8988T (cell line): ENCODE data around the gene DCDC2B.
A peak's percentile ranks its signal among the peaks of the same experiment; 100 is the strongest.

ENCODE experiments used
- DNase-seq: peaks from one replicate; pipeline ENCODE4 v3.0.0; 2011

The DCDC2B gene

DNA sequence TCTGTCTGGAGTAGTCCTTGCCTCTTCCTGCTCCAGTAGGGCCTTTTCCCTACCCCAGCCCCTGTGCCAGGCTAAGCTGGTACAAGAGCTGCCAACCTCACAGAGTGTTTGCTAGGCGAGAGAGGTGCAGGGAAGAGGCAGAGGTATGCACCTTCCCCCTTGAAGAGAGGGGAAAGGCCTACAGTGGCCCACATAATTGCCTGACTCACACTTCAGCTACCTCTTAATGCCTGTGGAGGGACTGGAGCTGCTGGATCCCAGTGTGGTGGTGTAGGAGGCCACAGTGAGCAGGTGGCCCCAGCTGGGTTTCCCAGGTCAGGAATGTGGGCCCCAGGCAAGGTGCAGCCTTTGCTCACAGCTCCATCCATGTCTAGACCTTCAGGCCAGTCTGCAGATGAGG lies 11.8 kb upstream of the DCDC2B start:
- no peak for DNase-seq

DNA sequence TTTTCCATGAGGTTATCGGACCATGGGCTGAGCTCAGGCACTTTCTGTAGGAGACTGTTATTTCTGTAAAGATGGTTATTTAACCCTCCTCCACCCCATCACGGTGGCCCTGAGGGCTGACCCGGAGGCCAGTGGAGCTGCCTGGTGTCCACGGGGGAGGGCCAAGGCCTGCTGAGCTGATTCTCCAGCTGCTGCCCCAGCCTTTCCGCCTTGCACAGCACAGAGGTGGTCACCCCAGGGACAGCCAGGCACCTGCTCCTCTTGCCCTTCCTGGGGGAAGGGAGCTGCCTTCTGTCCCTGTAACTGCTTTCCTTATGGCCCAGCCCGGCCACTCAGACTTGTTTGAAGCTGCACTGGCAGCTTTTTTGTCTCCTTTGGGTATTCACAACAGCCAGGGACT lies 11.1 kb upstream of the DCDC2B start:
- no peak for DNase-seq

DNA sequence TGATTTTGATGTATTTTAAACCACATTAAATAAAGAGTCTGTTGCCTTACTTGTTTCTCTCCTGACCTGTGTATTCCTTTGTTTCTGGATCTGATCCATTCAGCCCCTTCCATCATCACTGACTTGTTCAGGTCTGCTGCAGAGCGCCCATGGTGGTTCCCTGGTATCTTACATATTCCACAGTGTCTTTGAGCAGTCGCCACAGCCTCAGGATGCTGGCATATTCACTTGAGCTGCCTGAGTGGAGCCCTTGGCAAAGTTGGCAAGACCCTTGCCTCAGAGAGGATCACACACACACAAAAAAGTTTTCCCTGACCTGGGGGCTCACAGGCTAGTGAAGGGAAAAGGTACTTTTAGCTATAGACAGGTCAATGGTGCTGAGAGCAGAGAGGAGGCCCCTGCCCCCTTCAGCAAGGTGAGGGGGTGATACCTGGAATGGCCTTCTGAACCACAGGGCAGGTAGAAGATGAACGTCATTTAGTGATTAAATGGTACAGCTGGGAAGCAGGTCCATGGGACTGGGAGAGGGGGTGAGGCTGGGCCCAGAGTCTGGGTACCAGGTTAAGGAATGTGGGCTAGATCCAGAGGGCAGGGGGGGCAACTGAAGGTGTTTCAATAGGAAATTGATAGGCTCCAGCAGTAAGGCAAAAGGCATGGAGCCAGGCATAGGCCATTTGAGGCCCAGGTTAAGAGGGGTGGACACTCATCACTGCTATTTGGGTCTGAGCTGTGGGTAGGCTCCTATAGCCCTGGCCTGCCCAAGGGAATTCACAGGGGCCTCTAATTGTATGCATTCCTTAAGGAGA lies 10.4 kb upstream of the DCDC2B start:
- no peak for DNase-seq

- DNase-seq = no peak
Measured at GRCh38 chr1:32199043-32199716, 9.7 kb upstream of the DCDC2B start.

DNA sequence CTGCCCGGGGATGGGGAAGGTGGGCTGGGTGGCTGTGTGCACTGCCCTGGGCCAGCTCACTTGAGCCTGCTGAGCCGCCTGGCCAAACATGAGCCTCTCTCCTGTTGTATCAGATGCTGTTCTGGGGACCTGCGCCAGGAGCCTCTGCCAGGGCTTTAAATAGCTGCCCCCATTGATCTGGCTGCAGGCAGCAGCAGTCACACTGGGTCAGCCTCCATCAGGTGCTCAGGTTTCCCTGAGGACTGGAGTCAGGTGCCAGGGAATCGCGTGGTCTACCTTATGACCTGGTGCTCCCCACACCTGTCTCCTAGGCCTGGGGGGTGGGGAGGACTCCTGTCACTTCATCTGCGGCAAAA lies 9.2 kb upstream of the DCDC2B start:
- no peak for DNase-seq

DNA sequence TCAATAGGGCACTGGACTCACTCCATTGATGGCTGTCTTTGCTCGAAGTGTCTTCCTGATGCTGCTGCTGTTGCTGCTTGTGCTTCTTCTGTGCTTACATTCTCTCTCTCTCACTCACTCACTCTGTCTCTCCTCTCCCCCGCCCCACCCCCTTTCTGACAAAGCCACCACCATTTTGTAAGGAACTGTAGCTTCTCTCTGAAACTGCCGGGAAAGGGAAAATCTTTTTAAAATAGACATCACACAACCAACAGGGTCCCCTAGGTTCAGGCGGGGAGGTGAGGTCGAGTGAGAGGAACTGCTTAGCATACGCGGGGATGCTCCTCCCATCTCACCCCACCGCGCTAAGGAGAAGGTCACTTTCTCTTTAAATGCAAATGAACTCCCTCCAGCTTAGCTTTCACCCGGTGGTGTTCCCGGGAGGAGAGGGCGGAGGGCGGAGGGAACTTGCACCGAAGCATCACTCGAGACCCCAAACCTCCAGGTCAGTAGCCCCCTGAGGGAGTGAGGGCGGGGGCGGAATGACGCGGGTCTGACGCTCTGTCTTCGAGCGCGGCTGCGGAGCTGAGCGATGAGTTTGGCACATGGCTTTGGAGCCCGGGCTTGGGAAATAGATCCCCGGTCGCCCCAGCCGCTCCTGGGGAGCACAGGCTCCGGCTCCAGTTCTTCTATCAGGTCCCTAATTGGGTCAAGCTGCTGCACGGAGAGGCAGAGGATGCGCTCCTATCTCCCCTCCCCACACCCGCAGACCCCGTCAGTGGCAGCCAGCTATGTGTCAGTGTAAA lies 8.5 kb upstream of the DCDC2B start, which contains the start of gene CCDC28B:
Gene CCDC28B (plus strand): TSS at position 370 of the 785 bp plus-strand sequence. CDS start 1,341 bp downstream, outside the sequence.
- no peak for DNase-seq

- no peak for DNase-seq
Measured at GRCh38 chr1:32201011-32201855, 7.7 kb upstream of the DCDC2B start.

- DNase-seq = no peak
Measured at GRCh38 chr1:32204943-32205361, 3.9 kb upstream of the DCDC2B start.

- peak; percentile 77 for DNase-seq
Measured at GRCh38 chr1:32205401-32206370, 3.2 kb upstream of the DCDC2B start, which contains the start of gene IQCC. TSS of gene IQCC (plus strand) at chr1:32205671. CDS start at chr1:32205682, 11 bp downstream.

- no peak for DNase-seq
Measured at GRCh38 chr1:32208469-32208868, 420 bp upstream of the DCDC2B start.

- peak; percentile 71 for DNase-seq
Measured at GRCh38 chr1:32215629-32216480, 7.0 kb downstream of the DCDC2B start.

GRCh38 chr1:32216566-32216965 lies 7.7 kb downstream of the DCDC2B start:
- no peak for DNase-seq

- no peak for DNase-seq
Measured at GRCh38 chr1:32219022-32219421, 10.1 kb downstream of the DCDC2B start.

- no peak for DNase-seq
Measured at GRCh38 chr1:32220746-32221580, 12.1 kb downstream of the DCDC2B start.

GRCh38 chr1:32221581-32221979 lies 12.7 kb downstream of the DCDC2B start:
- DNase-seq = no peak

DNA sequence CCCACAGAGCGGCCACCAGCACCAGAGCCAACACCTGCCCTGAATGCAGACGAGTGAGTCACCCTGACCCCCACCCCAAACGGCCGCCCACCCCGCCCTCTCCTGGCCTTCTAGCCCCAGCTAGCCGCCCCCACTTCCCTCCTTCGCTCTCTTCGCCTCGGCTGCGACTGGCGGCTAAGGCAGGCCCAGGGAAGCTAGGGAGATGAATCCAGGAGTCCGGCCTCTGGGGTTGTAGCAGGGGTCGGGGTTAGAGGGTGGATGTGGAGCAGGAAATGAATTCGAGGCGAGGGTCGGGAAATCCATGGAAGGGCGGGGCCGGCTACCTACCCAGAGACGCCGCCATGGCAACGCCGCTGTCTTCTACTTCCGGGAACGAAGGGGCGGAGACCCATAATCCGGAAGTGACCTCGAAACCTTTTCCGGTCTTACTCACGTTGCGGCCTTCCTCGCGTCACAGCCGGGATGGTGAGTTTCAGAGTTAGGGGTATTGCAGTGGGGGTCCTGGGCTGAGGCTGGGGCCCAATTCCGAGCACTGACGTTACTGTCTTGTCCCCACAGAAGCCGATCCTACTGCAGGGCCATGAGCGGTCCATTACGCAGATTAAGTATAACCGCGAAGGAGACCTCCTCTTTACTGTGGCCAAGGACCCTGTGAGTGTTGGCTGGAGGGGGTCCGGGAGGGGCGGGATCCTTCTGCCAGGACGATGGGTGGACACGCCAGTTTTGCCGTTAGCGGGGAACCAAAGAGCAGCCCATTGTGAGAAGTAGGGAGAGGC lies 13.3 kb downstream of the DCDC2B start, which contains the start of the genes EIF3I and TMEM234:
Gene EIF3I (plus strand): TSS at position 428 of the 776 bp plus-strand sequence. CDS start 35 bp downstream, at position 463.
Gene TMEM234 (minus strand): TSS at position 374 of the 776 bp plus-strand sequence. CDS start 31 bp downstream, at position 343.
- DNase-seq = peak; percentile 73

GRCh38 chr1:32223683-32224082 lies 14.8 kb downstream of the DCDC2B start:
- DNase-seq = no peak

GRCh38 chr1:32224285-32224684 lies 15.4 kb downstream of the DCDC2B start:
- DNase-seq = no peak
